ENCODE results near the gene RHBDL1. TPM values are rescaled to one million over a fixed set of nuclear protein-coding genes. Genes with fewer than 3 reads are reported as not detected.

The RHBDL1 gene
- total RNA-seq, 1 donor from 2014 or later = 4.3 TPM

Other genes starting within 250 kb of the RHBDL1 start
- gene CAPN15, start 148.0 kb upstream of the RHBDL1 start, total RNA-seq = 31.0 TPM
- gene PRR35, start 115.3 kb upstream of the RHBDL1 start, total RNA-seq = 2.0 TPM
- 0.66 TPM for gene NHLRC4, start 108.7 kb upstream of the RHBDL1 start, total RNA-seq
- 36.3 TPM for gene PIGQ, start 105.7 kb upstream of the RHBDL1 start, total RNA-seq
- gene RAB40C, start 85.6 kb upstream of the RHBDL1 start, total RNA-seq = 18.9 TPM
- gene WFIKKN1, start 44.7 kb upstream of the RHBDL1 start, total RNA-seq = 0.71 TPM
- gene METTL26, start 39.4 kb upstream of the RHBDL1 start, total RNA-seq = 54.3 TPM
- gene MCRIP2, start 33.8 kb upstream of the RHBDL1 start, total RNA-seq = 8.7 TPM
- 33.2 TPM for gene WDR90, start 26.3 kb upstream of the RHBDL1 start, total RNA-seq
- 56.3 TPM for gene RHOT2, start 7.5 kb upstream of the RHBDL1 start, total RNA-seq
- gene STUB1, start 4.7 kb downstream of the RHBDL1 start, total RNA-seq = 55.4 TPM
- gene JMJD8, start 8.7 kb downstream of the RHBDL1 start, total RNA-seq = 43.3 TPM
- gene WDR24, start 14.7 kb downstream of the RHBDL1 start, total RNA-seq = 8.1 TPM
- gene FBXL16, start 30.1 kb downstream of the RHBDL1 start, total RNA-seq = 5.8 TPM
- gene METRN, start 39.4 kb downstream of the RHBDL1 start, total RNA-seq = 41.1 TPM
- 25.7 TPM for gene ANTKMT, start 45.5 kb downstream of the RHBDL1 start, total RNA-seq
- 1.0 TPM for gene CCDC78, start 50.8 kb downstream of the RHBDL1 start, total RNA-seq
- 4.0 TPM for gene HAGHL, start 51.4 kb downstream of the RHBDL1 start, total RNA-seq
- gene CIAO3, start 65.3 kb downstream of the RHBDL1 start, total RNA-seq = 42.7 TPM
- gene MSLN, start 85.1 kb downstream of the RHBDL1 start, total RNA-seq = 19.4 TPM
- gene RPUSD1, start 112.7 kb downstream of the RHBDL1 start, total RNA-seq = 19.1 TPM
- 49.8 TPM for gene CHTF18, start 112.9 kb downstream of the RHBDL1 start, total RNA-seq
- 3.8 TPM for gene GNG13, start 125.1 kb downstream of the RHBDL1 start, total RNA-seq

All from camera-type eye (tissue), 1 donor.